ENCODE results near the gene TOR2A. TPM values are rescaled to one million over a fixed set of nuclear protein-coding genes. Genes with fewer than 3 reads are reported as not detected.

Gene TOR2A
- total RNA-seq, 1 donor, result 4.7 TPM

DNA sequence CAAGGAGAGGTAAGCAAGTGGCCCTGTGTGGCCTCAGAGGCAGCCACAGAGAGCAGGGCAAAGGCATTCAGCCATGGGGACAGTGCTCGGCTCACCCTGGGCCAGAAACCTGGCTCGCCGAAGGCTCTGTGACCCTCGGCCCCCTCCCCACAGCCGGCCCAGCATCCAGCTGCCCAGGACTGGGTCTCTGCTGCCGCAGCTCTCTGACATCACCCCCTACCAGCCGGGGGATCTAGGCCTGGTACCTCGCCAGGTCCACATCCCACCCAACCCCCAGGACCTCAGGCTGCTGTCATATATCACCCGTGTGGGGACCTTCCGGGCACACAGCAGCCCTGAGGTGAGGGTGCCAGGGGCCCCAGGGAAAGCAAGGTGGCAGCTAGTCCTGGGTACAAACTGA lies 22.2 kb downstream of the TOR2A start:
- H3K9me3 ChIP-seq (ENCODE audit: low read depth, low read length), result no peaks in the 10 kb centered on the region
- H3K4me2 ChIP-seq (ENCODE audit: insufficient read depth, low read length), result no peak overlapping the region
- peaks cover 15% of the 10 kb centered on the region for H4K20me1 ChIP-seq (ENCODE audit: insufficient read depth, low read length)
- peaks cover 9% of the 10 kb centered on the region for H3K4me1 ChIP-seq (ENCODE audit: insufficient read depth, low read length)
- H2AFZ ChIP-seq (ENCODE audit: low read length), result no peak overlapping the region
- TF ChIP-seq, protein P1, sequence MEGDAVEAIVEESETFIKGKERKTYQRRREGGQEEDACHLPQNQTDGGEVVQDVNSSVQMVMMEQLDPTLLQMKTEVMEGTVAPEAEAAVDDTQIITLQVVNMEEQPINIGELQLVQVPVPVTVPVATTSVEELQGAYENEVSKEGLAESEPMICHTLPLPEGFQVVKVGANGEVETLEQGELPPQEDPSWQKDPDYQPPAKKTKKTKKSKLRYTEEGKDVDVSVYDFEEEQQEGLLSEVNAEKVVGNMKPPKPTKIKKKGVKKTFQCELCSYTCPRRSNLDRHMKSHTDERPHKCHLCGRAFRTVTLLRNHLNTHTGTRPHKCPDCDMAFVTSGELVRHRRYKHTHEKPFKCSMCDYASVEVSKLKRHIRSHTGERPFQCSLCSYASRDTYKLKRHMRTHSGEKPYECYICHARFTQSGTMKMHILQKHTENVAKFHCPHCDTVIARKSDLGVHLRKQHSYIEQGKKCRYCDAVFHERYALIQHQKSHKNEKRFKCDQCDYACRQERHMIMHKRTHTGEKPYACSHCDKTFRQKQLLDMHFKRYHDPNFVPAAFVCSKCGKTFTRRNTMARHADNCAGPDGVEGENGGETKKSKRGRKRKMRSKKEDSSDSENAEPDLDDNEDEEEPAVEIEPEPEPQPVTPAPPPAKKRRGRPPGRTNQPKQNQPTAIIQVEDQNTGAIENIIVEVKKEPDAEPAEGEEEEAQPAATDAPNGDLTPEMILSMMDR (IDR thresholded peaks at IDR 0.05; ENCODE audit: extremely low read depth, low read depth, low read length), result no peak
- H3K27me3 ChIP-seq (ENCODE audit: insufficient read depth, low read length), result no peaks in the 10 kb centered on the region
- H3K27ac ChIP-seq (ENCODE audit: low read depth, low read length), result no peak overlapping the region
- H3K36me3 ChIP-seq (ENCODE audit: insufficient read depth, low read length), result no peaks in the 10 kb centered on the region
- H3K4me3 ChIP-seq (ENCODE audit: insufficient read depth, low read length), result no peak overlapping the region
- peaks cover 17% of the 10 kb centered on the region for H3K79me2 ChIP-seq (ENCODE audit: insufficient read depth, low read length)
- DNase-seq (ENCODE audit: insufficient read length, low spot score, missing footprints), result peak; percentile 54

DNA sequence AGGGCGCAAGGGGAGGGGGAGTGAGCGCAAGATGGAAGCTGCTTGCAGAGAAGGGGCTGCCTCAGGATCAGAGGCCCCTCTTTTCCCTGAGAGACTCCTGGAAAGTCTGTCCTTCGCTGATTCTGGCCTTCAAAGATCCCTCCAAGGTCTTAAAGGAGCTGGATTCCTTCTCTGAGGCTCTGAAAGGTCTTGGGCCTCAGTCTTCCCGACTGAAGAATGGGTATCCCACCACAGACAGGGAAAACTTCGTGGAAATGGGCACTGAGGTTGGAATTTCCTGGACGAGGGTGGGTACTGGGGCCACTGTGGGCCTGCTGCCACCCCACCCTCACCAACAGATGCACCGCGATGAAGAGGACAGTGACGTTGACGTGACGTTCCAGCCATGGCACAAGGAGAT lies 22.7 kb downstream of the TOR2A start:
- TF ChIP-seq, protein P1 (IDR thresholded peaks at IDR 0.05; ENCODE audit: extremely low read depth, low read depth, low read length), result no peak
- H2AFZ ChIP-seq (ENCODE audit: low read length), result no peak overlapping the region
- no peak overlapping the region for H3K27ac ChIP-seq (ENCODE audit: low read depth, low read length)
- H4K20me1 ChIP-seq (ENCODE audit: insufficient read depth, low read length), result peaks cover 15% of the 10 kb centered on the region
- H3K9me3 ChIP-seq (ENCODE audit: low read depth, low read length), result no peaks in the 10 kb centered on the region
- no peaks in the 10 kb centered on the region for H3K36me3 ChIP-seq (ENCODE audit: insufficient read depth, low read length)
- H3K27me3 ChIP-seq (ENCODE audit: insufficient read depth, low read length), result no peaks in the 10 kb centered on the region
- H3K79me2 ChIP-seq (ENCODE audit: insufficient read depth, low read length), result peaks cover 17% of the 10 kb centered on the region
- DNase-seq (ENCODE audit: insufficient read length, low spot score, missing footprints), result peak; percentile 22
- H3K4me1 ChIP-seq (ENCODE audit: insufficient read depth, low read length), result peaks cover 9% of the 10 kb centered on the region
- no peak overlapping the region for H3K4me2 ChIP-seq (ENCODE audit: insufficient read depth, low read length)
- H3K4me3 ChIP-seq (ENCODE audit: insufficient read depth, low read length), result no peak overlapping the region

DNA sequence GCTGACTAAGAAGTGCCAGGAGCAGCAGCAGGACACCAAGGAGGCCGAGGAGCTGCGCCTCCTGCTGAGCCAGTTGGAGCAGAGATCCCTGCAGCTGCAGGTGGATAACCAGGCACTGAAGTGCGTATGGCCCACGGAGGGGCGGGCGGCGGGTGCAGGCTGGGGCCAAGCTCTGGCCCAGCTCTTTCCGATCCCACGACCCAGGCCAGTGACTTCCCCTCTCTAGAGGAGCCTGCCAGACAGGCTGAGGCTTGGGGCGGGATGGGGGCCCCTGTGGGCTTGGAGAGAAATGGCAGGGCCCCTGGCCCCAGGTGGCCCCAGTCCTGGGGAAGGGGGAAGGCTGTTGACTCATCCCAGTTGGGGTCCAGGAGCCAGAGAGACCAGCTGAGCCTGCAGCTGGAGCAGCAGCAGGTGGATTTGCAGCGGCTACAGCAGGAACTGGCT lies 23.2 kb downstream of the TOR2A start:
- H3K27me3 ChIP-seq (ENCODE audit: insufficient read depth, low read length), result no peaks in the 10 kb centered on the region
- no peak overlapping the region for H3K4me2 ChIP-seq (ENCODE audit: insufficient read depth, low read length)
- no peaks in the 10 kb centered on the region for H3K9me3 ChIP-seq (ENCODE audit: low read depth, low read length)
- H3K79me2 ChIP-seq (ENCODE audit: insufficient read depth, low read length), result peaks cover 17% of the 10 kb centered on the region
- TF ChIP-seq, protein P1 (IDR thresholded peaks at IDR 0.05; ENCODE audit: extremely low read depth, low read depth, low read length), result no peak
- H4K20me1 ChIP-seq (ENCODE audit: insufficient read depth, low read length), result peaks cover 15% of the 10 kb centered on the region
- no peak overlapping the region for H3K4me3 ChIP-seq (ENCODE audit: insufficient read depth, low read length)
- peak; percentile 62 for DNase-seq (ENCODE audit: insufficient read length, low spot score, missing footprints)
- no peak overlapping the region for H2AFZ ChIP-seq (ENCODE audit: low read length)
- H3K4me1 ChIP-seq (ENCODE audit: insufficient read depth, low read length), result peaks cover 9% of the 10 kb centered on the region
- H3K36me3 ChIP-seq (ENCODE audit: insufficient read depth, low read length), result no peaks in the 10 kb centered on the region
- no peak overlapping the region for H3K27ac ChIP-seq (ENCODE audit: low read depth, low read length)

DNA sequence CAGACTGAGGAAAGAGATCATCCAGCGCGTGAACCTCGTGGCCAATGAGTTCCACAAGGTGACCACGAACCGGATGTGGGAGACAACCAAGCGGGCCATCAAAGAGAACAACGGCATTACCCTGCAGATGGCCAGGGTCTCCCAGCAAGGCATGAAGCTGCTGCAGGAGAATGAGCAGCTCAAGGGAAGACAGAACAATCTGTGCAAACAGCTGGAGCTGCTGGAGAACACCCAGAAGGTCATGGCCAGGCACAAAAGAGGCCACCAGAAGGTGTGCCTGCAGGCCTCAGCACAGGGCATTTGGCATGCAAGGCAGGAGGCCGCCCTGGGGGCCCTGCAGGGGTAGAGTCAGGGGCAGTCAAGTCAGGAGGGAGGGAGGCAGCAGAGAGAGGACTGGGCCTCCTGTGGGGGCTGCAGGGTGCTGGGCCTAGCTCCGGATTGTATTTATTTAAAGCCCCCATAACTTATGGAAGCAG lies 23.8 kb downstream of the TOR2A start:
- no peak overlapping the region for H3K4me3 ChIP-seq (ENCODE audit: insufficient read depth, low read length)
- no peak overlapping the region for H3K4me2 ChIP-seq (ENCODE audit: insufficient read depth, low read length)
- H3K79me2 ChIP-seq (ENCODE audit: insufficient read depth, low read length), result peaks cover 17% of the 10 kb centered on the region
- no peak overlapping the region for H2AFZ ChIP-seq (ENCODE audit: low read length)
- TF ChIP-seq, protein P1 (IDR thresholded peaks at IDR 0.05; ENCODE audit: extremely low read depth, low read depth, low read length), result no peak
- H3K4me1 ChIP-seq (ENCODE audit: insufficient read depth, low read length), result peaks cover 9% of the 10 kb centered on the region
- H3K27me3 ChIP-seq (ENCODE audit: insufficient read depth, low read length), result no peaks in the 10 kb centered on the region
- H3K27ac ChIP-seq (ENCODE audit: low read depth, low read length), result no peak overlapping the region
- DNase-seq (ENCODE audit: insufficient read length, low spot score, missing footprints), result peak; percentile 86
- H3K36me3 ChIP-seq (ENCODE audit: insufficient read depth, low read length), result no peaks in the 10 kb centered on the region
- peaks cover 15% of the 10 kb centered on the region for H4K20me1 ChIP-seq (ENCODE audit: insufficient read depth, low read length)
- H3K9me3 ChIP-seq (ENCODE audit: low read depth, low read length), result no peaks in the 10 kb centered on the region

Measured in osteoblast (primary cell).